ENCODE data around the gene RNF207.

DNA sequence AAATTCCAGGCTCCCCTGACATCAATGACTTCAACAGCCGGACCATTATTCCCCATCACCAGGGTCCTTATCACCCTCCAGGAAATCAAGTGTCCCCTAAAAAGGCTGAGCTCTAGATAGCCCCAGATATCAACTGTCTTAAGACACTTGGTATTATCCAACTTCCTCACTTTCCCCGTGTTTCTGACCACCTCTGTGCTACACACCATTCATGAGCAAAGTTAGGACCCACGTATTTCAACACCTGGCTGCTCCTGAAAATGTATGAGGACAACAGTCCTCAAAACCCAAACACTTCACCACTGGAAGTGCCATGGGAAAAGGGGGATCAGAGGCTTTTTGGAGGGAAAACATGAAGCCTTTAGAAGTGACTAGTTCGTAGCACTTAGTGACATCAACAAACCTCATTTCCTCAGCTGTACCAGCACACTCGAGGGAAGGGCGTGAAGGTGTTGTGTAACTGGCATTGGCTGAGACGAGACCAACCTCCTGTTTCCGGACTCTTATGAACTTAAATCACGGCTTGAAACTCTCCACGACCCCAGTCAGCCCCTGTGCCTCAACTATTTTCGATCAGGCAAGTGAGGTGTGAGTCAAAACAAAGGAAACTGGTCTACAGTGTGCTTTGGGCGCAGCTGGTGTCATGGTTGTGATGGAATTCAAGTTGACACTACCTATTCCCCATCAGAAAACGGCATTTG lies 21.7 kb upstream of the RNF207 start:
- TF ChIP-seq, protein P1, sequence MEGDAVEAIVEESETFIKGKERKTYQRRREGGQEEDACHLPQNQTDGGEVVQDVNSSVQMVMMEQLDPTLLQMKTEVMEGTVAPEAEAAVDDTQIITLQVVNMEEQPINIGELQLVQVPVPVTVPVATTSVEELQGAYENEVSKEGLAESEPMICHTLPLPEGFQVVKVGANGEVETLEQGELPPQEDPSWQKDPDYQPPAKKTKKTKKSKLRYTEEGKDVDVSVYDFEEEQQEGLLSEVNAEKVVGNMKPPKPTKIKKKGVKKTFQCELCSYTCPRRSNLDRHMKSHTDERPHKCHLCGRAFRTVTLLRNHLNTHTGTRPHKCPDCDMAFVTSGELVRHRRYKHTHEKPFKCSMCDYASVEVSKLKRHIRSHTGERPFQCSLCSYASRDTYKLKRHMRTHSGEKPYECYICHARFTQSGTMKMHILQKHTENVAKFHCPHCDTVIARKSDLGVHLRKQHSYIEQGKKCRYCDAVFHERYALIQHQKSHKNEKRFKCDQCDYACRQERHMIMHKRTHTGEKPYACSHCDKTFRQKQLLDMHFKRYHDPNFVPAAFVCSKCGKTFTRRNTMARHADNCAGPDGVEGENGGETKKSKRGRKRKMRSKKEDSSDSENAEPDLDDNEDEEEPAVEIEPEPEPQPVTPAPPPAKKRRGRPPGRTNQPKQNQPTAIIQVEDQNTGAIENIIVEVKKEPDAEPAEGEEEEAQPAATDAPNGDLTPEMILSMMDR (IDR thresholded peaks at IDR 0.05; ENCODE audit: low read depth, low read length): no peak
- no peak for TF ChIP-seq EZH2phosphoT487 (IDR thresholded peaks at IDR 0.05; ENCODE audit: low read depth)

All from OCI-LY3 (cell line).